DMS153 treated with DMSO at 0.1 percent for 48 hours (cell line): Measurements from ENCODE around the gene SLC31A2.

Experiments used
- DNase-seq: peaks from one replicate; lab custom pipeline; 2025; ENCODE audit not compliant: unreplicated experiment; lab: John Stamatoyannopoulos, UW

SLC31A2 gene

GRCh38 chr9:113185271-113185670 lies 34.5 kb downstream of the SLC31A2 start:
- no peak for DNase-seq

GRCh38 chr9:113186137-113186755 lies 35.4 kb downstream of the SLC31A2 start:
- DNase-seq: no peak

GRCh38 chr9:113187929-113188595 lies 37.3 kb downstream of the SLC31A2 start:
- DNase-seq: no peak

- no peak for DNase-seq
Observed at GRCh38 chr9:113192455-113192854, 41.6 kb downstream of the SLC31A2 start.

- no peak for DNase-seq
Observed at GRCh38 chr9:113199683-113200329, 49.0 kb downstream of the SLC31A2 start.

GRCh38 chr9:113205432-113205831 lies 54.6 kb downstream of the SLC31A2 start:
- DNase-seq: no peak

GRCh38 chr9:113205861-113206260 lies 55.1 kb downstream of the SLC31A2 start:
- DNase-seq: no peak

GRCh38 chr9:113210815-113211214 lies 60.0 kb downstream of the SLC31A2 start:
- DNase-seq: no peak
